Naive thymus-derived CD4-positive, alpha-beta T cell (primary cell): Measurements from ENCODE around the gene ZNF423. TPM values are rescaled to one million over a fixed set of nuclear protein-coding genes. Genes with fewer than 3 reads are reported as not detected.

ENCODE experiments used
- ATAC-seq: fragments of 150-1000 bp; cut with Tn5 transposase; 2 replicates; pipeline ENCODE4 v1.10.0; 2021; ENCODE audit warnings: mild to moderate bottlenecking, moderate library complexity
- CTCF ChIA-PET: fragments of 350-600 bp; sonication (Branson Sonifier 250); formaldehyde crosslinking; loops from one replicate; lab custom pipeline; 2021; ENCODE audit warnings: antibody characterized with exemption; lab: Charles Lee
- POLR2A ChIA-PET: fragments of 350-600 bp; sonication (Branson Sonifier 250); formaldehyde crosslinking; loops from one replicate; lab custom pipeline; 2021; ENCODE audit warnings: antibody characterized with exemption, inconsistent platforms; lab: Charles Lee
- DNase-seq, 9 donors: peaks; one replicate each; pipeline versions ENCODE4 v3.0.0 to v3.0.0-alpha.2; 2020 to 2022; ENCODE audit warnings: mixed read lengths in 1 of 9
- H3K27ac ChIP-seq: one replicate; pipeline ENCODE4 v1.7.0; 2013; ENCODE audit warnings: mild to moderate bottlenecking, low read depth, low read length, moderate library complexity
- H3K27me3 ChIP-seq, 2 donors: one replicate each; pipeline ENCODE4 v1.7.0; 2013; ENCODE audit warnings: low read length in 2 of 2, mild to moderate bottlenecking in 2 of 2, moderate library complexity in 2 of 2; ENCODE audit not compliant: control insufficient read depth in 2 of 2, insufficient read depth in 2 of 2
- H3K36me3 ChIP-seq, 3 experiments: 1 replicate in 2 of 3; 2 replicates in 1 of 3; pipeline ENCODE4 v1.7.0; 2013; ENCODE audit warnings: low read length in 3 of 3, mild to moderate bottlenecking in 3 of 3, moderate library complexity in 1 of 3; ENCODE audit not compliant: insufficient read depth in 3 of 3, control insufficient read depth in 2 of 3
- H3K4me1 ChIP-seq, 2 donors: one replicate each; pipeline ENCODE4 v1.7.0; 2013; ENCODE audit warnings: low read length in 2 of 2, mild to moderate bottlenecking in 2 of 2, moderate library complexity in 1 of 2; ENCODE audit not compliant: control insufficient read depth in 2 of 2, insufficient read depth in 2 of 2
- H3K4me3 ChIP-seq: 2 replicates; pipeline ENCODE4 v1.7.0; 2013; ENCODE audit warnings: mild to moderate bottlenecking, low read length
- H3K9me3 ChIP-seq, 3 experiments: 1 replicate in 2 of 3; 2 replicates in 1 of 3; pipeline ENCODE4 v1.7.0; 2013; ENCODE audit warnings: low read length in 3 of 3; ENCODE audit not compliant: control insufficient read depth in 2 of 3
- H3K27ac Mint-ChIP-seq, 9 donors: one replicate each; pipeline ENCODE4 v1.8.0; 2020 to 2022; ENCODE audit warnings: mixed read lengths in 9 of 9, mild to moderate bottlenecking in 8 of 9, moderate library complexity in 5 of 9, inconsistent platforms in 2 of 9
- H3K27me3 Mint-ChIP-seq, 5 donors: one replicate each; pipeline ENCODE4 v1.8.0; 2021 to 2022; ENCODE audit warnings: mixed read lengths in 5 of 5, mild to moderate bottlenecking in 1 of 5
- H3K36me3 Mint-ChIP-seq, 5 donors: one replicate each; pipeline ENCODE4 v1.8.0; 2020 to 2022; ENCODE audit warnings: mixed read lengths in 5 of 5, mild to moderate bottlenecking in 3 of 5, inconsistent platforms in 1 of 5
- H3K4me1 Mint-ChIP-seq, 7 donors: one replicate each; pipeline ENCODE4 v1.8.0; 2020 to 2022; ENCODE audit warnings: mixed read lengths in 7 of 7, mild to moderate bottlenecking in 3 of 7, inconsistent platforms in 1 of 7
- H3K4me3 Mint-ChIP-seq, 10 donors: one replicate each; pipeline ENCODE4 v1.8.0; 2020 to 2022; ENCODE audit warnings: mild to moderate bottlenecking in 10 of 10, mixed read lengths in 10 of 10, moderate library complexity in 6 of 10, inconsistent platforms in 2 of 10
- H3K9me3 Mint-ChIP-seq, 11 donors: one replicate each; pipeline ENCODE4 v1.8.0; 2020 to 2022; ENCODE audit warnings: mixed read lengths in 11 of 11, mild to moderate bottlenecking in 4 of 11, inconsistent platforms in 1 of 11, moderate library complexity in 1 of 11
- intact Hi-C, 2 donors: fragments of 100-400 bp; cut with micrococcal nuclease; formaldehyde crosslinking; loops; one replicate each; pipeline ENCODE4 v1.15.1; 2023
- polyA plus RNA-seq, 2 donors: library from polyadenylated mRNA; unstranded; fragments of 300-500 nt; fragmentation: Illumina TruSeq; gene quantifications; one replicate each; pipeline ENCODE4 v1.2.3, GENCODE V29; 2021
- total RNA-seq, 6 experiments: library from RNA in 5 of 6; stranded (reverse) in 5 of 6; gene quantifications; 1 replicate in 5 of 6; 2 replicates in 1 of 6; pipeline ENCODE4 v1.2.3 and lab custom pipeline; 2021 to 2026

The ZNF423 gene
- total and polyA plus RNA-seq, 7 experiments from 2014 or later, result not detected

- no peak overlapping the region for H3K4me3 ChIP-seq
- no peaks in the 10 kb centered on the region for H3K27me3 ChIP-seq
- Mint-ChIP-seq H3K36me3 (no peaks in the 10 kb centered on the region), H3K9me3 (no peaks in the 10 kb centered on the region), H3K27ac (no peak overlapping the region), H3K4me3 (no peak overlapping the region), H3K27me3 (peaks cover 0 to 7% (median 0%) of the 10 kb centered on the region in 5 donors), H3K4me1 (no peaks in the 10 kb centered on the region)
- no peaks in the 10 kb centered on the region for H3K9me3 ChIP-seq
- ATAC-seq (no peak), DNase-seq (no peak)
- H3K36me3 ChIP-seq, result no peaks in the 10 kb centered on the region
- POLR2A ChIA-PET, result no interaction called here
- intact Hi-C loops, result no loop called here
- H3K4me1 ChIP-seq, result no peaks in the 10 kb centered on the region
- no peak overlapping the region for H3K27ac ChIP-seq
- CTCF ChIA-PET, result no interaction called here
Measured at GRCh38 chr16:49664221-49665215, 191.4 kb downstream of the ZNF423 start.

GRCh38 chr16:49663081-49664065 is 192.5 kb downstream of the ZNF423 start:
- H3K4me1 Mint-ChIP-seq, result no peaks in the 10 kb centered on the region
- intact Hi-C loops, result no loop called here
- H3K27me3 Mint-ChIP-seq, result peaks cover 0 to 7% (median 0%) of the 10 kb centered on the region in 5 donors
- ChIA-PET CTCF (interaction anchor here (0.6 kb wide), 1 partner anchor 70 kb away, joined by 4 read pairs; no protein-coding TSS in a partner anchor), POLR2A (no interaction called here)
- no peaks in the 10 kb centered on the region for H3K9me3 Mint-ChIP-seq
- no peak overlapping the region for H3K4me3 Mint-ChIP-seq
- H3K36me3 Mint-ChIP-seq, result no peaks in the 10 kb centered on the region
- H3K4me1 ChIP-seq, result no peaks in the 10 kb centered on the region
- DNase-seq (no peak), ATAC-seq (no peak)
- H3K4me3 ChIP-seq, result no peak overlapping the region
- no peak overlapping the region for H3K27ac ChIP-seq
- no peaks in the 10 kb centered on the region for H3K36me3 ChIP-seq
- H3K27me3 ChIP-seq, result no peaks in the 10 kb centered on the region
- no peaks in the 10 kb centered on the region for H3K9me3 ChIP-seq
- peak overlapping the region in 1 of 9 donors; percentile 55 for H3K27ac Mint-ChIP-seq

GRCh38 chr16:49662569-49662968 is 193.3 kb downstream of the ZNF423 start:
- no peaks in the 10 kb centered on the region for H3K4me1 Mint-ChIP-seq
- no peak for DNase-seq

GRCh38 chr16:49661465-49662187 is 194.3 kb downstream of the ZNF423 start:
- intact Hi-C loops, result no loop called here
- Histone ChIP-seq H3K9me3 (no peaks in the 10 kb centered on the region), H3K4me1 (no peaks in the 10 kb centered on the region), H3K4me3 (no peak overlapping the region), H3K27me3 (no peaks in the 10 kb centered on the region), H3K36me3 (no peaks in the 10 kb centered on the region), H3K27ac (no peak overlapping the region)
- H3K27ac Mint-ChIP-seq, result peak overlapping the region in 1 of 9 donors; percentile 41
- ChIA-PET POLR2A (no interaction called here), CTCF (no interaction called here)
- no peaks in the 10 kb centered on the region for H3K4me1 Mint-ChIP-seq
- no peaks in the 10 kb centered on the region for H3K9me3 Mint-ChIP-seq
- DNase-seq (no peak), ATAC-seq (no peak)
- peaks cover 0 to 7% (median 0%) of the 10 kb centered on the region in 5 donors for H3K27me3 Mint-ChIP-seq
- H3K36me3 Mint-ChIP-seq, result no peaks in the 10 kb centered on the region
- H3K4me3 Mint-ChIP-seq, result no peak overlapping the region

More at GRCh38 chr16:49662569-49662968, 193.3 kb downstream of the ZNF423 start:
- H3K27ac Mint-ChIP-seq, result no peak overlapping the region
- no peaks in the 10 kb centered on the region for H3K4me1 ChIP-seq
- no peak overlapping the region for H3K27ac ChIP-seq
- no peaks in the 10 kb centered on the region for H3K36me3 ChIP-seq
- ChIA-PET POLR2A (no interaction called here), CTCF (interaction anchor here (0.6 kb wide), 1 partner anchor 69 kb away, joined by 4 read pairs; no protein-coding TSS in a partner anchor)
- peaks cover 0 to 7% (median 0%) of the 10 kb centered on the region in 5 donors for H3K27me3 Mint-ChIP-seq
- H3K9me3 Mint-ChIP-seq, result no peaks in the 10 kb centered on the region
- no peaks in the 10 kb centered on the region for H3K9me3 ChIP-seq
- ATAC-seq, result no peak
- intact Hi-C loops, result no loop called here
- no peaks in the 10 kb centered on the region for H3K27me3 ChIP-seq
- no peaks in the 10 kb centered on the region for H3K36me3 Mint-ChIP-seq
- no peak overlapping the region for H3K4me3 Mint-ChIP-seq
- no peak overlapping the region for H3K4me3 ChIP-seq

GRCh38 chr16:49660626-49661025 is 195.3 kb downstream of the ZNF423 start:
- DNase-seq, result no peak
- Mint-ChIP-seq H3K4me3 (no peak overlapping the region), H3K9me3 (no peaks in the 10 kb centered on the region), H3K4me1 (no peaks in the 10 kb centered on the region), H3K27ac (no peak overlapping the region), H3K36me3 (no peaks in the 10 kb centered on the region), H3K27me3 (peaks cover 0 to 7% (median 0%) of the 10 kb centered on the region in 5 donors)
- ChIA-PET CTCF (interaction anchor here (0.7 kb wide), 1 partner anchor 110 kb away, joined by 3 read pairs; no protein-coding TSS in a partner anchor), POLR2A (no interaction called here)
- no peaks in the 10 kb centered on the region for H3K9me3 ChIP-seq
- intact Hi-C loops, result no loop called here
- no peaks in the 10 kb centered on the region for H3K4me1 ChIP-seq
- no peak for ATAC-seq
- no peaks in the 10 kb centered on the region for H3K27me3 ChIP-seq
- H3K4me3 ChIP-seq, result no peak overlapping the region
- no peak overlapping the region for H3K27ac ChIP-seq
- H3K36me3 ChIP-seq, result no peaks in the 10 kb centered on the region

- ChIA-PET CTCF (no interaction called here), POLR2A (no interaction called here)
- Histone ChIP-seq H3K4me1 (no peaks in the 10 kb centered on the region), H3K36me3 (no peaks in the 10 kb centered on the region), H3K9me3 (no peaks in the 10 kb centered on the region), H3K27me3 (no peaks in the 10 kb centered on the region), H3K4me3 (no peak overlapping the region), H3K27ac (no peak overlapping the region)
- no peak for DNase-seq
- intact Hi-C loops, result no loop called here
- Mint-ChIP-seq H3K27me3 (peaks cover 0 to 7% (median 0%) of the 10 kb centered on the region in 5 donors), H3K4me3 (no peak overlapping the region), H3K4me1 (no peaks in the 10 kb centered on the region), H3K36me3 (no peaks in the 10 kb centered on the region), H3K27ac (no peak overlapping the region), H3K9me3 (no peaks in the 10 kb centered on the region)
- no peak for ATAC-seq
Measured at GRCh38 chr16:49659356-49659755, 196.6 kb downstream of the ZNF423 start.
